Midbrain (tissue), 1 donor: ENCODE results near the gene TYW3.

ENCODE experiments used
- DNase-seq: peaks from one replicate; lab custom pipeline; 2025; lab: John Stamatoyannopoulos, UW

The TYW3 gene, protein sequence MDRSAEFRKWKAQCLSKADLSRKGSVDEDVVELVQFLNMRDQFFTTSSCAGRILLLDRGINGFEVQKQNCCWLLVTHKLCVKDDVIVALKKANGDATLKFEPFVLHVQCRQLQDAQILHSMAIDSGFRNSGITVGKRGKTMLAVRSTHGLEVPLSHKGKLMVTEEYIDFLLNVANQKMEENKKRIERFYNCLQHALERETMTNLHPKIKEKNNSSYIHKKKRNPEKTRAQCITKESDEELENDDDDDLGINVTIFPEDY

GRCh38 chr1:74732960-74733603 is at the start of gene TYW3, which contains the start of gene CRYZ:
TSS of gene TYW3 (plus strand) at chr1:74733152. CDS start at chr1:74733245, 93 bp downstream.
TSS of gene CRYZ (minus strand) at chr1:74733050. CDS start at chr1:74724821, 8,229 bp downstream.
- peak; percentile 92 for DNase-seq

DNA sequence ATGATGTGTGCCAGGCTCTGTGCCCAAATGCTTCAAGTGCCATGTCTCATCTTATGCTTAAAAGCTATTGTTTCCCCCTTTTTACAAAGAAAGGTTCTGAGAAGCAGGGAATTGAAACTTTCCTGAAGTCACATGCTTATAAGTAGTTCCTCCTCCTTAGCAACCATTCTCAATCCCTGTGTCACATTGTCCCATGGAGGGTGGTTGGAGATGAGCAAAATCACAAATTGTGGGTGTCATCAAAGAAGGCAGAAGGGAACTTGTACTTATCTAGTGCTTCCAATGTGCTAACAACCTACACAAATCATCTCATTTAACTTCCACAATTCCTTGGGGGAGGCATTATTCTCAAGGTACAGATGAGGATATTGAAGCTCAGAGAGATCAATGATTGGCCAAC is 49.3 kb upstream of the TYW3 start:
- no peak for DNase-seq

- no peak for DNase-seq
Measured at GRCh38 chr1:74684301-74684700, 48.7 kb upstream of the TYW3 start.

DNA sequence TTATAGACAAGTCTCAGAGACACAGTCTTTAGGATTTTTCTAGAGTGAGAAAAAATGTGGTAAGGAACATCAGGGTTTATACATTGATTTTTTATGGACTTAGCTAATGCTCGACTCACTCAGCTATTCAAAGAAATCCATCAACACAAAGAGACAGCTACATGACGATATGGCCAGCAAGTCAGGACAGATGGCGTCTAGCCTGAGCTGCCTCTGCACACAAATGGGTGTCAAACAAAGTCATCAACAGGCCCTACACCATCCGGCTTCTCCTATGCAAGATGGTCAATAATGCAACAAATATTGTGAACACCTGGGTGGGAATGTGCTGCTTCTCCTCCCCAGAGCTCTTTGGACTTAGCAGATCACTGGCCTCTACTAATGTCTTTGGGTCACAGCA is 46.0 kb upstream of the TYW3 start:
- DNase-seq: no peak

- DNase-seq: peak; percentile 63
Measured at GRCh38 chr1:74689621-74690363, 43.2 kb upstream of the TYW3 start.

DNA sequence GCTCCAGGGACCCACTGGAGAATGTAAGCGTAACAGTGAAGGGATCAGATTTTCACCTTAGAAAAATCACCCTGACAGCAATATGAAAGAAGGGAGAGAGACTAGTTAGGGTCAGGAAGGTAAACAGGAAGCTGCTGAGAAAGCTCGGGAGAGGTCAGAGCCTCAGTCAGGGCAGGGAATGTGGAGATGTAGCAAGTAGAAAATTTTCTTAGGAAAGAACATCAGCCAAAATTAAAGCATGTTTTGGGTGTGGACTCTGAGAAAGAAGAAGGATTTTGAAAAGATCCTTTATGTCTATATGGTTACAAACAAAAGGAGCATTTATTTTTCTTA is 42.6 kb upstream of the TYW3 start:
- DNase-seq: no peak

DNA sequence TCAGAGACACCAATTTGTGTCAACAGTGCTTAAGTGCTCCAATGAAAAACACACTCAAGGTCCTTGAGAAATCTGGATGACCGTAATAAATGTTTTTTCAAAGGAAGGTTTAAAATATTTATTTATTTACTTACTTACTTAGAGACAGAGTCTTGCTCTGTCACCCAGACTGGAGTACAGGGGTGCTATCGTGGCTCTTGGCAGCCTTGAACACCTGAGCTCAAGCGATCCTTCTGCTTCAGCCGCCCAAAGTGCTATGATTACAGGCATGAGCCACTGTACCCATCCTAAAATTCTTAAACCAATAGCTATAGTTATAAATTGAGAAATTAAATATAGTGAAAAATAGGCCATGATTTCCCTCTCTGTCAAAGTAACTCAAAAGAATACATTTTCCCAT is 42.0 kb upstream of the TYW3 start:
- DNase-seq: no peak

- no peak for DNase-seq
Measured at GRCh38 chr1:74693473-74693872, 39.5 kb upstream of the TYW3 start.

- no peak for DNase-seq
Measured at GRCh38 chr1:74697832-74698231, 35.1 kb upstream of the TYW3 start.

DNA sequence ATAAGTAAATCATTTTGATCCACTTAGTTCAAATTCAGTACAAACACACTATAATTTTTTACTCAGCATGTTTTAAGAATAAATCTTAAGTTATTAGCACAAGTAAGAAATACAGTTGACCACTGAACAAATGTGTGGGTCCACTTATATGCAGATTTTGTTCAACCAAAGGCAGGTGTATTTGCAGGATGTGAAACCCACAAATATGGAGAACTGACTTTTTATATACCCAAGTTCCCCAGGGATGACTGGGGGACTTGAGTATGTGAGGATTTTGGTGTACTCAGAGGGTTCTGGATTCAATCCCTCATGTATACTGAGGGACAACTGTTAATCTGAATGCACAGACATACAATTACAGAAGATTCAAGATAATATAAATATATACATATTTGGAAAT is 33.6 kb upstream of the TYW3 start:
- no peak for DNase-seq

- DNase-seq: no peak
Measured at GRCh38 chr1:74703386-74704182, 29.4 kb upstream of the TYW3 start.

GRCh38 chr1:74712881-74713280 is 20.1 kb upstream of the TYW3 start:
- DNase-seq: peak; percentile 5

DNA sequence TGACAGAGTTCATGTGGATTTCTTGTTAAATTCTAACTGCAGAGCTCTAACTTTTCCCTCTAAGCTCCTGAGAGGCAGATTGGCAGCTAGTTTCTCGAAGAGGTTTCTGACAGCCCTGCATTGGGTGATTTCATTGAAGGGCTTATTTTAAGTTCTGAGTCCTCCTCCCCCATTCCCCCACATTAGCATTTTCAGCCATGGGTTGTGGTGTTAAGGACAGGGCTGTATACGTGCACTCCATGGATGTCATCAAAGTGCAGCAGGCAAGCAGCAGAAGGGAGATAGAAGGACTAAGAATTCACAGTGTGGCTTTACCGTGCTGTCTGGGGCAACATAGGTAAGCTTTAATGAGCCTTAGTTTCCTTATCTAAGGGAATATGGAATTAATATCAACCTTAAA is 19.1 kb upstream of the TYW3 start:
- no peak for DNase-seq

- DNase-seq: no peak
Measured at GRCh38 chr1:74714429-74715235, 18.3 kb upstream of the TYW3 start.

DNA sequence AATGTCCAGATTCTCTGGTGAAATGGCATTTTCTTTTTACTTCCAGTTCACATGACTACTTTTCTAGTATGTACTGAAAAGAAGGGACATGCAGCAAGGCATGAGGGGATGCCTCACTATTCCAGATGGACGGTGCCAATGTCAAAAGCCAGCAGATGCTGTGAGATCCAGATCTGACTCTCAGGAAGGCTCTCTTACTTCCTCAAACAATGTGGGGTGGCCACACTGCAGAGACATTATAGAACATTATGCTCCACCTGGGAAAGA is 17.8 kb upstream of the TYW3 start:
- no peak for DNase-seq

GRCh38 chr1:74715806-74716205 is 17.1 kb upstream of the TYW3 start:
- no peak for DNase-seq

- DNase-seq: no peak
Measured at GRCh38 chr1:74716822-74717221, 16.1 kb upstream of the TYW3 start.

DNA sequence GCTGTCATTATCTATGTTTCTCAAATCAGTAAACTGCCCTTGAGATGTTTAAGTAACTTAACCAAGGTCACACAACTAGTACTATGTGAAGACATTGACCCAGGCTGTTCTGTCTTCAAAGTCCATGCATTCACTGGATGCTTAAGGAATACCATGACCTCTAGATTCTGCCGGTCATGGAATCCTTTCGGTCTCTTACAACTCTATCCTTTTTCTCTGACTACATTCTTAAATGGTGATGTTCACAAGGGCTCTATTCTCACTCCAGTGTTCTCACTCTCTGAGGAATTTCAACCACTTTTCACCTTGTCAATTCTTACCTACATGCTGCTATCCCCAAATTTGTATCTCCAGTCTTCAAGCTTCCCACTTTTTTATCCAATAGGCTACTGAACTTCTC is 15.3 kb upstream of the TYW3 start:
- no peak for DNase-seq

- no peak for DNase-seq
Measured at GRCh38 chr1:74726063-74726462, 6.9 kb upstream of the TYW3 start.

DNA sequence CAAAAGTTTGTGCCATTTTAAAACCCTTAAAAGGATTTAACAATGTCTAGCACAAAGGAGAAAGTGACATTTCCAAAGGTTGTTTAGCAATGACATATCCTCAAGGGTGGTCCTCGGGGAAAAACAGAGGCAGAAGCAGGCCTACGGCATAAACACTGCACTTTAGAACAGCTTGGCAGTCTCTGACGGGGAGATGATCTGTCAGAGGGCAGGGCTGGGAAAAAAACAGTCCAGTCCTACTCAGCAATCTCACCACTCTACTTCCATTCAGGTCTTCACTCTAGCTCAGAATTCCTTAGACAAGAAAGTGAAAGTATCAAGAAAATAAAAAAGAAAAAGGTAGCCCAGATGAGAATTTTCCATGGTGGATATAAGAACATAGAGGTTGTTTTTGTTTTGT is 4.2 kb upstream of the TYW3 start:
- DNase-seq: no peak

- no peak for DNase-seq
Measured at GRCh38 chr1:74729741-74730478, 3.0 kb upstream of the TYW3 start.
